Mucosa of descending colon (tissue), 3 donors: Measurements from ENCODE around the gene CABP4. TPM values are rescaled to one million over a fixed set of nuclear protein-coding genes. Genes with fewer than 3 reads are reported as not detected.

Experiments
- ATAC-seq: fragments of 200-7000 bp; cut with Tn5 transposase; one replicate; pipeline ENCODE4 v1.9.1; 2020; ENCODE audit warnings: mild to moderate bottlenecking, moderate library complexity
- DNase-seq, 3 donors: peaks; one replicate each; pipeline ENCODE4 v3.0.0-alpha.2; 2020
- H3K36me3 ChIP-seq: fragments of 200-600 bp; one replicate; pipeline ENCODE4 v1.8.0; 2021; ENCODE audit warnings: low read depth, mild to moderate bottlenecking
- H3K4me1 ChIP-seq: fragments of 200-600 bp; one replicate; pipeline ENCODE4 v1.8.0; 2021; ENCODE audit warnings: low read depth, mild to moderate bottlenecking
- H3K4me3 ChIP-seq: fragments of 200-600 bp; one replicate; pipeline ENCODE4 v1.8.0; 2021; ENCODE audit warnings: mild to moderate bottlenecking
- H3K9me3 ChIP-seq: fragments of 200-600 bp; one replicate; pipeline ENCODE4 v1.8.0; 2021; ENCODE audit warnings: mild to moderate bottlenecking
- CTCF ChIP-seq: fragments of 200-600 bp; IDR thresholded peaks from one replicate; pipeline ENCODE4 v1.8.0; 2022; ENCODE audit warnings: antibody characterized with exemption, mild to moderate bottlenecking
- intact Hi-C, 2 donors: fragments of 100-400 bp; cut with DNase I in 1 of 2; cut with micrococcal nuclease in 1 of 2; formaldehyde crosslinking; loops; one replicate each; pipeline versions ENCODE4 v1.11.0 to v1.11.1; 2022; cut with DNase I, micrococcal nuclease
- total RNA-seq, 3 donors: library from RNA; stranded (reverse); fragmentation: NEBNext Ultra II Directional in 2 of 3; extraction: Animal tissue kit (Norgen Biotek cat#: 25700) in 2 of 3; gene quantifications; one replicate each; pipeline versions ENCODE4 v1.2.1 to v1.2.4, GENCODE V29; 2021 to 2023
- donor health status: DM: no; HTN: no; CAD: no; lungs with moderate emphysema.
- donor health status: DM: no; HTN: no; CAD: no.
- donor health status: DM: no; HTN: yes; CAD: no.

CABP4 gene
- total RNA-seq, 3 donors from 2014 or later, result 0.95 to 1.9 (median 1.2) TPM

- Histone ChIP-seq H3K4me1 (peaks cover 32% of the 10 kb centered on the region), H3K36me3 (peaks cover 3% of the 10 kb centered on the region), H3K4me3 (no peak overlapping the region), H3K9me3 (no peaks in the 10 kb centered on the region)
- intact Hi-C loops, result no loop called here
- ATAC-seq (no peak), DNase-seq (no peak)
- TF ChIP-seq CTCF, result no peak
These were observed 37.7 kb upstream of the CABP4 start for GRCh38 chr11:67417425-67417824.

- DNase-seq (peak in 1 of 3 donors; percentile 14), ATAC-seq (no peak)
- no peak for TF ChIP-seq CTCF
- Histone ChIP-seq H3K9me3 (no peaks in the 10 kb centered on the region), H3K36me3 (peaks cover 3% of the 10 kb centered on the region), H3K4me3 (no peak overlapping the region), H3K4me1 (peaks cover 32% of the 10 kb centered on the region)
- intact Hi-C loops, result no loop called here
These were observed 36.5 kb upstream of the CABP4 start for GRCh38 chr11:67418476-67419281.

- Histone ChIP-seq H3K4me3 (no peak overlapping the region), H3K4me1 (peaks cover 32% of the 10 kb centered on the region), H3K9me3 (no peaks in the 10 kb centered on the region), H3K36me3 (peaks cover 3% of the 10 kb centered on the region)
- ATAC-seq, result no peak
- DNase-seq, result no peak
- no peak for TF ChIP-seq CTCF
- intact Hi-C loops, result no loop called here
These were observed 35.7 kb upstream of the CABP4 start for GRCh38 chr11:67419325-67420049.

GRCh38 chr11:67420147-67420645, 35.0 kb upstream of the CABP4 start:
- H3K4me3 ChIP-seq, result peak overlapping the region; percentile 34
- H3K36me3 ChIP-seq, result peaks cover 3% of the 10 kb centered on the region
- ATAC-seq, result no peak
- DNase-seq, result no peak
- no peak for TF ChIP-seq CTCF
- peaks cover 28% of the 10 kb centered on the region for H3K4me1 ChIP-seq
- no peaks in the 10 kb centered on the region for H3K9me3 ChIP-seq
- intact Hi-C loops, result no loop called here

GRCh38 chr11:67420646-67421429, 34.3 kb upstream of the CABP4 start:
- peaks cover 3% of the 10 kb centered on the region for H3K36me3 ChIP-seq
- H3K4me3 ChIP-seq, result peak overlapping the region; percentile 34
- H3K9me3 ChIP-seq, result no peaks in the 10 kb centered on the region
- peaks cover 22% of the 10 kb centered on the region for H3K4me1 ChIP-seq
- ATAC-seq (peak; percentile 95), DNase-seq (peak; percentile 99 to 100 (median 99))
- TF ChIP-seq CTCF, result peak; percentile 6
- intact Hi-C loops, result no loop called here
